ENCODE measurements around the gene SKIC2. TPM values are rescaled to one million over a fixed set of nuclear protein-coding genes. Genes with fewer than 3 reads are reported as not detected.
"Not testable (repeated sequence)": the region's sequence is repeated elsewhere in the genome, so short reads cannot be mapped to it uniquely, and the experiment has no call there.

The SKIC2 gene
- total RNA-seq, 2 donors from 2014 or later: 34.8 to 66.2 TPM

- 81% methylated on average over 10 of the region's 12 CpGs for WGBS
- intact Hi-C loops (cut with DNase I); H3K27me3 ChIP-seq (replicated peaks; ENCODE audit: insufficient read depth); DNase-seq (ENCODE audit: low spot score); H3K4me3 ChIP-seq; H3K27ac ChIP-seq; H3K36me3 ChIP-seq; H3K9me3 ChIP-seq; H3K4me1 ChIP-seq (replicated peaks): not testable (repeated sequence)
Observed at GRCh38 chr6:32009537-32009936, 50.6 kb downstream of the SKIC2 start.

GRCh38 chr6:32010856-32011530, 52.0 kb downstream of the SKIC2 start:
- intact Hi-C loops (cut with DNase I); H3K27ac ChIP-seq; DNase-seq (ENCODE audit: low spot score); H3K4me3 ChIP-seq; H3K27me3 ChIP-seq (replicated peaks; ENCODE audit: insufficient read depth); H3K4me1 ChIP-seq (replicated peaks); H3K9me3 ChIP-seq; H3K36me3 ChIP-seq: not testable (repeated sequence)
- WGBS: 73% methylated on average over 19 of the region's 27 CpGs

GRCh38 chr6:32012941-32013617, 54.1 kb downstream of the SKIC2 start:
- DNase-seq (ENCODE audit: low spot score); H3K27me3 ChIP-seq (replicated peaks; ENCODE audit: insufficient read depth); H3K36me3 ChIP-seq; H3K27ac ChIP-seq; intact Hi-C loops (cut with DNase I); H3K4me1 ChIP-seq (replicated peaks); H3K4me3 ChIP-seq; H3K9me3 ChIP-seq: not testable (repeated sequence)
- WGBS: 91% methylated on average over 16 of the region's 17 CpGs

GRCh38 chr6:32013738-32014137, 54.8 kb downstream of the SKIC2 start:
- H3K4me3 ChIP-seq; H3K27me3 ChIP-seq (replicated peaks; ENCODE audit: insufficient read depth); intact Hi-C loops (cut with DNase I); H3K36me3 ChIP-seq; DNase-seq (ENCODE audit: low spot score); H3K27ac ChIP-seq; H3K9me3 ChIP-seq; H3K4me1 ChIP-seq (replicated peaks): not testable (repeated sequence)
- no CpG with 5 or more reads among the region's 5 CpGs for WGBS

GRCh38 chr6:32014547-32014946, 55.6 kb downstream of the SKIC2 start, which contains the start of gene C4B:
TSS of gene C4B (plus strand) at chr6:32014795. CDS start at chr6:32014846, 51 bp downstream.
- H3K4me3 ChIP-seq; DNase-seq (ENCODE audit: low spot score); H3K27ac ChIP-seq; H3K27me3 ChIP-seq (replicated peaks; ENCODE audit: insufficient read depth); H3K36me3 ChIP-seq; H3K9me3 ChIP-seq; H3K4me1 ChIP-seq (replicated peaks); intact Hi-C loops (cut with DNase I): not testable (repeated sequence)
- WGBS: no CpG with 5 or more reads among the region's 6 CpGs

MicroRNAs within 50 kb of the gene (microRNA counts, 767-probe panel; counts per million panel counts)
- 0 to 431 counts per million in 2 donors for microRNA hsa-miR-1236

Small RNAs within 50 kb of the gene (microRNA-seq; reads per million reads assigned to microRNA genes)
- gene MIR1236: 0.42 reads per million

Small RNAs within 50 kb of the gene (small RNA-seq; reads per million reads assigned to genes)
- 0 reads per million in 2 donors for gene AL645922.1

Other genes with a start within 250 kb of the SKIC2 start
- gene LY6G6D, start 243.8 kb upstream of the SKIC2 start, total RNA-seq: not detected
- gene LY6G6C, start 237.4 kb upstream of the SKIC2 start, total RNA-seq: not detected
- gene MPIG6B, start 235.8 kb upstream of the SKIC2 start, total RNA-seq: under 1 TPM in 1 of 2 donors, not detected in 1; 0.74 TPM
- 10 to 100 TPM; 73.3 to 83.7 TPM for gene DDAH2, start 229.9 kb upstream of the SKIC2 start, total RNA-seq
- 100 to 1,000 TPM; 224 to 331 TPM for gene CLIC1, start 222.6 kb upstream of the SKIC2 start, total RNA-seq
- gene MSH5, start 219.2 kb upstream of the SKIC2 start, total RNA-seq: 10 to 100 TPM; 10.5 to 72.4 TPM
- gene SAPCD1, start 196.5 kb upstream of the SKIC2 start, total RNA-seq: 10 to 100 TPM in 1 of 2 donors, 1 to 10 TPM in 1; 1.9 to 15.7 TPM
- gene VWA7, start 181.8 kb upstream of the SKIC2 start, total RNA-seq: 10 to 100 TPM in 1 of 2 donors, 1 to 10 TPM in 1; 2.7 to 13.0 TPM
- gene VARS1, start 163.4 kb upstream of the SKIC2 start, total RNA-seq: 10 to 100 TPM; 38.5 to 49.9 TPM
- gene LSM2, start 152.2 kb upstream of the SKIC2 start, total RNA-seq: 10 to 100 TPM; 51.9 to 52.5 TPM
- gene HSPA1L, start 143.9 kb upstream of the SKIC2 start, total RNA-seq: 1 to 10 TPM; 1.5 to 8.5 TPM
- gene HSPA1A, start 143.6 kb upstream of the SKIC2 start, total RNA-seq: 100 to 1,000 TPM; 230 to 440 TPM
- gene HSPA1B, start 131.4 kb upstream of the SKIC2 start, total RNA-seq: 100 to 1,000 TPM; 331 to 360 TPM
- gene NEU1, start 96.4 kb upstream of the SKIC2 start, total RNA-seq: 100 to 1,000 TPM in 1 of 2 donors, 10 to 100 TPM in 1; 88.4 to 117 TPM
- gene SLC44A4, start 80.2 kb upstream of the SKIC2 start, total RNA-seq: 100 to 1,000 TPM; 125 to 332 TPM
- gene EHMT2, start 61.5 kb upstream of the SKIC2 start, total RNA-seq: 10 to 100 TPM; 53.6 to 92.8 TPM
- 1 to 10 TPM; 3.8 to 4.1 TPM for gene ZBTB12, start 57.1 kb upstream of the SKIC2 start, total RNA-seq
- 10 to 100 TPM in 1 of 2 donors, 1 to 10 TPM in 1; 7.9 to 16.0 TPM for gene C2, start 31.5 kb upstream of the SKIC2 start, total RNA-seq
- gene CFB, start 13.1 kb upstream of the SKIC2 start, total RNA-seq: 10 to 100 TPM; 32.1 to 48.6 TPM
- gene NELFE, start 204 bp upstream of the SKIC2 start, total RNA-seq: 10 to 100 TPM; 88.9 to 94.0 TPM
- gene DXO, start 13.0 kb downstream of the SKIC2 start, total RNA-seq: 10 to 100 TPM; 21.9 to 36.0 TPM
- gene C4A, start 22.9 kb downstream of the SKIC2 start, total RNA-seq: 100 to 1,000 TPM in 1 of 2 donors, 10 to 100 TPM in 1; 32.8 to 196 TPM
- 100 to 1,000 TPM in 1 of 2 donors, 10 to 100 TPM in 1; 49.2 to 137 TPM for gene C4B, start 55.6 kb downstream of the SKIC2 start, total RNA-seq
- 1 to 10 TPM in 1 of 2 donors, under 1 TPM in 1; 0.59 to 2.7 TPM for gene CYP21A2, start 79.2 kb downstream of the SKIC2 start, total RNA-seq
- 10 to 100 TPM; 18.5 to 29.1 TPM for gene TNXB, start 150.2 kb downstream of the SKIC2 start, total RNA-seq
- gene ATF6B, start 169.1 kb downstream of the SKIC2 start, total RNA-seq: 100 to 1,000 TPM in 1 of 2 donors, 10 to 100 TPM in 1; 70.6 to 132 TPM
- 1 to 10 TPM; 3.6 to 6.9 TPM for gene FKBPL, start 171.1 kb downstream of the SKIC2 start, total RNA-seq
- 1 to 10 TPM in 1 of 2 donors, under 1 TPM in 1; 0.64 to 7.2 TPM for gene PRRT1, start 192.8 kb downstream of the SKIC2 start, total RNA-seq
- gene PPT2, start 195.0 kb downstream of the SKIC2 start, total RNA-seq: 10 to 100 TPM; 18.6 to 32.9 TPM
- gene EGFL8, start 205.4 kb downstream of the SKIC2 start, total RNA-seq: 10 to 100 TPM; 12.2 to 19.5 TPM
- 100 to 1,000 TPM in 1 of 2 donors, 10 to 100 TPM in 1; 52.6 to 113 TPM for gene AGPAT1, start 216.9 kb downstream of the SKIC2 start, total RNA-seq
- gene RNF5, start 219.2 kb downstream of the SKIC2 start, total RNA-seq: 100 to 1,000 TPM in 1 of 2 donors, 10 to 100 TPM in 1; 98.6 to 129 TPM
- 1 to 10 TPM; 3.3 to 3.8 TPM for gene AGER, start 225.1 kb downstream of the SKIC2 start, total RNA-seq
- gene PBX2, start 231.0 kb downstream of the SKIC2 start, total RNA-seq: 100 to 1,000 TPM in 1 of 2 donors, 10 to 100 TPM in 1; 61.5 to 102 TPM
- gene GPSM3, start 233.5 kb downstream of the SKIC2 start, total RNA-seq: 1 to 10 TPM; 5.1 to 5.9 TPM

Data from prostate gland (tissue), 2 donors.